Endometrium (tissue), 2 donors: ENCODE results near the gene GIT1.

Experiments used
- FAIRE-seq: peaks from 2 replicates; lab custom pipeline; 2012; peaks lifted over from hg19 to GRCh38; lab: Jason Lieb, UNC
- donor health status: control.
- donor health status: control.

Gene GIT1

DNA sequence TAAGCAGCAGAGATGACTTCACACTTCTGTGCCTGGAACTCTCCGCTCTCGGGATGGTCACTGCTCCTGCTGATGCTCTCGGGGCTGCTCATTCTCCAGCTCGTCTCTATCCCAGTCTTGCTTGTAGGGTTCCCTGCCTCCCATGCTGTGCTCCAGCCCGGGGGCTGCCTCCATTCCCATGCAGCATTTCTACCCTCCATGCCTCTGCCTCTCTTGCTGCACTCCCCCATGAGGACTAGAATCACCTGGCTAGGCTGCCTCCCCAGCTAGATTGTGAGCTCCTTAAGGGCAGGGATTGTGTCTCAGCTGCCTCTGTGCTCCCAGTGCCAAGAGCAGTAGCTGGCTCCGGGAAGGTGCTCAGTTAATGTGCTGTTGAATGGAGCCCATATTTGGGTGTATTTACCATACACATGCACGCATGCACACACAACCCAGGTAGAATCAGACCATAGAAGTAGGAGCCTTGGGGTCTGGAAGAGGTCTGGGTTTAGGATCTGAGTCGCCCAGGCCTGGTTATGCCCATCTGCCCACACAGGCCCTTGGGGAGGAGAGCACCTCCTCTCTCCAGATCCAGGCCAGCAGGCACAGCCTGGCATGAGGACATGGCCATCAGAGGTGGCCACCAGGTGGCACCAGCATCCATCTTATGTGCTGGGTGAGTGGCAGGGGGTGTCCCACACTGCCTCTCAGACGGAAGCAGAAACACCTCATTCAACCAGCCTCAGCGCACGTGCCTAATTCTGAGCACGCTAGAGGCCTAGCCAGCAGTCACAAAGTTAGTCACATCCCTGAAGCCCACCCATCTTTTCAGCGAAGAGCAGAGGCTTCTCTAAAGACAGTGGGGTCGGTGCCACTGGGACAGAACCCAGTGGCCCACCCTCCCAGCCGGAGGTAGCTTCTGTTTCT lies 9.3 kb downstream of the GIT1 start:
- no peak for FAIRE-seq

DNA sequence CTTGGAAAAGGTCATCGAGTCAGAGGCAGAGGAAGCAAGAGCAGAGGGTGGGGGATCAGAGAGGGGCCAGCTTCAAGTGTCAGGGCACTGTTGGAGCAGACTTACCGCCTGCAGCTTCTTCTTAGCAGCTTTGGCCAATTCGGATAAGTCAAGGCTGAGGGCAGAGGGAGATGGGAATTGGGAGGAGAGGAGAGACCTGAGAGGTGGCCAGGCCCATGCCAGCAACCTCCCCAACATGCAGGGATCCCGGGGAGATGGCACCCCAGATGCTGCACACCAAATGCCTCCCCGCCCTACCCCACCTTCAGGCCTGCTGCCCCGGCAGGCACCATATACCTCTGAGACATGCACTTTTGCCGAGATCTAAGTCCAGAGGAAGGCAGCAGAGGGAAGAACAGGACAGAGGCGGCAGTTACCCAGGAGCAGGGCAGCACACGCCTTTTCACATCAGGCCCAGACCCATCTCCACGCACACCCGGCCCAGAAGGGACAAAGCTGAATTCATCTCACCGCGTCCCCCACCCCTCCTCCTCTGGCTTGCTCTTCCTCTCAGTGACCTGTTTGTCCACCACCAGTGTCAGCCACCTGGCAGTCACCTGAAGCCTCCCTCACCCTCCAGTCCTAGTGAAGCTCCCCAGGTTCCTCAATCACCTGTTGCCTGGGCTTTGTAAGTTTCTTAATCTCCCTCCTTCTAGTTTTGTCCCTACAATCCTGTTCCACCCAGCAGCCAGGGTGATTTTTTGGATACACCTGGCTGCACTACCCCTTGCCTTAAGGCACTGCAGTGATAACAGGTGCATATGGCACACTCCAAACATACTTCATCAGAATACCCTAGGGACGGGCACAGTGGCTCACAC lies 10.6 kb downstream of the GIT1 start:
- FAIRE-seq: no peak

DNA sequence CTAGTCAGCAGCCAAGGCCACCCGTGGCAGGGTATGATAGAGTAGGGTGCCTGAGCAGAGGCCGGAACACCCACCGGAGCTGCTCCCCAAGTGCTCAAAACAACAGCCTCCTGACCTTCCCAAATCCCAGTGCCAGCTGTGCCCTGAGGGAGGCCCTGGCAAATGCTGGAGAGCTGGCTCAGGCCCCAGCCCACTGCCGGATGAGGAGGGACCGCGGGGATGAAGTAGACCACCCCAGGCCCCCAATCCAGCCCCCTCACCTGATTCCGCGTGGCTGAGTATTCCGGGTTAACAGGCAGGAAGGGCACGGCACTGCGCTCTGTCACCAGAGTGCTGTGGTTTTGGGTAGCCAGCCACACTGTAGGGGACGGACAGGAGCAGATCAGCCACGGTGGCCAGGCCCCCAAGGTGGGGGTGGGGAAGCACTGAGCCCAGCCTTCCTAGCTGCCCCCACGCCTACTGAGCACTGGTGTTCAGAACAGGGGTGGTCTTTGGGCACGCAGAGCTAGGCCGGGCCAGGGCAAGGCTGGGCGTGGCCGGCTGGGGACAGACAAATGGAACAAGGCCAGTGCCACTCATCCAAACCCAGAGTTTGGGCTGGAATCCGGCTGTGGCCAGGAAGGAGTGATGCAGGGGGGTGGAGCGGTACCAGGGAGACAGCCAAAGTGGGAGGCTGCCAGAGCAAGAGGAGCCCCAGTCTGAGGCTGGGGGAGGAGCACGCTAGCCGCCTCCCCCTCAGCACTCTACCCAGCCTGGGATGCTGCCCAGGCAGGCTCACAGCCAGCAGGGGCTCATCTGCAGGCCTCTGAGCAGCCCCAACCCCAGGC lies 11.8 kb downstream of the GIT1 start:
- FAIRE-seq: no peak

- no peak for FAIRE-seq
Measured at GRCh38 chr17:29577001-29577370, 12.5 kb downstream of the GIT1 start.

DNA sequence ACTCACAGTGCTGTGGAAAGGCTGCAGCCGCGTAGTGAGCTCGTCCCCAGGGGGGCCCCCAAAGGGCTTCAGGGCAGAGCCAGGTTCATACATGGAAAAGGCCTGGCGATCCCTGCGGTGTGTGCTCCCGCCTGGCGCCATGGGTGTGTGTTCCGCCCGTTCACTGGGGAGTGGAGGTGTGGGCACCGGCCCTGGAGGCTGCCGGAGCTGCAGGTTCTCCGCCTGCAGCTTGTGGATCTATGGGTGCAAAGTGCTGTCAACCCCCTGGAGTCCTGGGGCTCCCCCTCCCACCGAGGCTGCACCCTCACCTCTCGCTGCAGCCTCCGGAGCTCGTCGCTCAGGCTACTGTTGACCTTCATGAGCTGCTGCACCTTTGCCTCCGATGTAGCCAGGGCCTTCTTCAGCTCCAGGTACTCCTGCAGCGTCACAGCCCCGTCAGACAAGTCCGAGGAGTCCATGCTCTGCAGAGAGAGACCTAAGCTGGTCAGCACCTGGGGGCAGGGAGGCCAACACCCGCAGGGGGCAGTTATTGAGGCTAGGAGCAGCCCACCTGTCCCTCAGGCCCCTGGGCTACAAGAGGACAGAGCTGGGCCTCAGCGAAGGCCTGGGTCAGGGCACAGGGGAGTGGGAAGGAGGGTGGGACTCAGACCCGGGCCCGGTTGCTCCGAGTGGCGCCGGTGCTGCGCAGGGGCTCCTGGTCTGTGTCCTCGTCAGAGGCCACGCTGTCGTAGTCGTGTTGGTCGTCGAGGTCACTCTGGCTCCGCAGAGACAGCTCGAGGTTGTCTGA lies 13.0 kb downstream of the GIT1 start:
- no peak for FAIRE-seq

DNA sequence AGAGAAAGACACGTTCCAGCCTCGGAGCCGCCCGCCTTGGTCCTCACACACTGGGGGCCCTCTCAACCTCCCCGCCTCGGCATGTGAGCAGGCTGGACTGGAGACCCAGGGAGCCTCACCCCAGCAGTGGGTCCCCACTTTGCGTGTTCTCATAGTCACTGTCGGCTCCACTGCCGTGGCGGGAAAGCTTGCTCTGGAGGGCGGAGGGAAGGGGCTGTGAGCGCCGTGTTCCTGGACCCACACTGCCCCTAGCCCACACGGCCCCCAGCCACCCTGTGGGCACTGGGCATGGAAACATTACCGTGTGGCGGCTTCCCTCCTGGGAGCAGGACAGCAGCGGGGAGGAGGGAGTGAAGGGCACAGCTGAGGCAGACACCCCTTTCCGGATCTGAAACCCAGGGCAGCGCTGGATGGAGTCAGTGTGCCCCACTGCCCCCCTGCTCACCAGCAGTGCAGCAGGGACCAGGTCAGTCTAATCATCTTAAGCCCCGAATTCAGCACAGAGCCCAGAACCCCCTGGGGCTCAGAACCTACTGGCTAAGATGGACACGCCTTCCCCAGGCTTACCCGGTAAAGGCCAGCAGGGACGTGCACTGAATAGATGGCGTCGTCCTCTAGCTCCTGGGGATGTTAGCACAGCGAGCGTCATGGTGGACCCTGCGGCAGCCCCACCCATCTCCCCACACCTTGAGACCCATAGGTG lies 13.8 kb downstream of the GIT1 start:
- no peak for FAIRE-seq

- no peak for FAIRE-seq
Measured at GRCh38 chr17:29574732-29575510, 14.5 kb downstream of the GIT1 start.

DNA sequence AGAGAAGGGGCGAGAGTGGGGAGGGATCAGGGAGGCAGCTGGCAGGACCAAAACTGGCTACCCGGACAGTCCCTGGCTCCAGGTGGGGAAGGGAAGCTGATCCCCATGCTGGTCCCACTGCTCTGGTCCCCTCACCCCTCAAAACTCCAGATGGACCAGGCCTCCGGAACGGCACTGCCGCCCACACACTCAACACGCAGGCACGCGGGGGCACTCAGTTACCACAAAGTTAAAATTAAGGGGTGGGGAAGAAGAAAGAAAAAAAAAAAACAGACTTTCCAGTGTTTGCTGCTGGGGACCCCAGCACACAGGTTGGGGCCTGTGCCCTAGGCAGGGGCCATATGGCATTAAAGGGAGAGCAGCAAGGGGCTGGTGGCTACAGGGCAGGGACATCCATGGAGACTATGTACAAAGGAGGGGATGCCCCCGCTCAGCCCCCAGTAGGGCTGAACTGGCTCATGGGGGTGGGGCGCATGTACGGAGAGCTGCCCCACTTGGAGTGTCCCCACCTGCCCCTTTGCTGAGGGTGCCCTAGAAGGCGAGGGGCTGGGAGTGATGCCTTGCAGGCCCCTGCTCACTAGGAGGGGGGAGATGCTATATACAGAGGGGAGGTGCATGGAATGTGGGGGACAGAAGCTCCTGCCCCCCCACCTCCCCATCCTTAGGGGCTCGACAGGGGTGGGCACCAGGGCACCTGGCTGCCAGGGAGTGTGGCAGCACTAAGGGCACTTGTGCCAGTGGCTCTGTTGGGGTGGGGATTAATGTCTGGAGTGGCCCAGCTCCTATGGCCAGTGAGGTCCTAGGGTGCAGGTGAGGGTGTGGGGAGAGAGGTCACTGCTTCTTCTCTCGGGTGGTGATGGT lies 15.3 kb downstream of the GIT1 start:
- no peak for FAIRE-seq

GRCh38 chr17:29573558-29573869 lies 15.9 kb downstream of the GIT1 start:
- no peak for FAIRE-seq

GRCh38 chr17:29572691-29573557 lies 16.5 kb downstream of the GIT1 start:
- no peak for FAIRE-seq

- FAIRE-seq: no peak
Measured at GRCh38 chr17:29571883-29572681, 17.4 kb downstream of the GIT1 start.

DNA sequence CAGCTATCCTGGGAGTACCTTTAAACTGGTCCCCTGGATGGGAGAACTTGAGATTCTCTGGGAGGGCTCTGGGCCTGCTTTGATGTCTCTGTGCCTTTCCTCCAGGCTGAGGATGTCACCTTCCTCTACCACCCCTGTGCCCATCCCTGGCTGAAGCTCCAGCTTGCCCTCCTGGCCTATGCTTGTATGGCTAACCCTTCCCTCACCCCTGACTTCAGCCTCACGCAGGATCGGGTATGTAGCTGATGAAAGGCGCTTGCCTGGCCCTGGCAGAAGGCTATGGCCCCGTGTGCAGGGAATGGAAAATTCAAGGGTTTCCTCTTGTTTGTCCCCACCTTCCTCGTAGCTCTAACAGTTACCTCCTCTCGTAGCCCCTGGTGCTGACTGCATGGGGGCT lies 18.0 kb downstream of the GIT1 start:
- no peak for FAIRE-seq

DNA sequence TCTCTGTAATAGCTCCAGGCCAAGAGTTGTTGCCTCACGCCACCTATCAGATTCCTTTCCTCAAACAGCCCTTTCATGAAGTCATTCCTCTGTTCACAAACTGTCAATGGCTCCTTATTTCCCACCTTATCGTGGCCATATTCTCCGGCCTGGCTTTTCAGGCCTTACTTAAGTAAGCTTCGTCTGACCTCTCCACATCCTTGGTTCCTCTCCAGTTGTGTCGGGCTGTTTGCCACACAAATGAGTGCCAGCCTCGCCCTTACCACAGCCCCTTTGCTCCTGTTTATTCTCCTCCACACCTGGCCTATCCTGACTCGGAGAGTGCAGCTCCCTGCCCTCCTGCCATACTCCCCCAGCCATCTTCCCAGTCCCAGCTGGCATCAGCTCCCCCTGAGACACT lies 18.9 kb downstream of the GIT1 start:
- no peak for FAIRE-seq

- FAIRE-seq: no peak
Measured at GRCh38 chr17:29569245-29569950, 20.1 kb downstream of the GIT1 start.

DNA sequence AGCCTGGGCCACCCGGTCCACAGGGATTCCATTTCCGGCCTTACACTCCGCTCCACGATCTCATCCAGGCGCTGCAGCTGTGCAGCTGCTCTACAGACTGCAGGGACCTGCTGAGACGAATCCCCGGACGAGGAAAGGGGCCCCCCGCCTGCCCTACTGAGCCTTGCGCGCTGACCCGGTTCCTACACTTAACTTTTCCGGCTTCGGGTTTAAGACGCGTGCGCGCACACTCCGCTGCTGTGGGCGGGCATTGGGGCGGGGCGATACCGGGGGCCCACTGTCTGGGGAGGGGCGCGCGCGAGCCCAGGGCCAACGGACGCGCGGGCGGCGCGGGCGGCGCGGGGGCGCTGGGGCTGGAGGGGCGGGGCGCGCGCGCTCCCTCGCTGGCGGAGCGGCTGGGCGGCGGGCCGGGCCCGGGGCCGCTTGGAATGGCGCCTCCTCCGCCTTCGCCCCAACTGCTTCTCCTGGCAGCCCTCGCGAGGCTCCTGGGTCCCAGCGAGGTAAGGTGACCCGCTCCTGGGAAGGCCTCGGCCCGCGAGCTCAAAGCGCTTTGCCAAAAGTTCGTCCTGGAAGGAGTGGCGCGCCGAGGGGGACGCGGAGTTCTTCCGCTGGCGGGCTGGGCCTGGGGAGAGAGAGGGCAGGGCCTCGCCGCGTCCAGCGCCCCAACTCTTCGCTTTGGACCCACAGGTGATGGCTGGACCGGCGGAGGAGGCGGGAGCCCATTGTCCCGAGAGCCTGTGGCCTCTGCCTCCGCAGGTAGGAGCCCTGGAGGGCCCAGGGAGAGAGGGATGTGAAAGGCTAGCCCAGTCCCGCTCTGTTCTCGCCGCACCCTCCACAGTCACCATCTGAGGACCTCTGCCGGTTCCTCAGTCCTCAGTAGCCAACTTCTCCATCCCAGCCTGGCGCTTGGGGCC lies 20.9 kb downstream of the GIT1 start, which contains the start of gene TP53I13:
TSS of gene TP53I13 (plus strand) at position 371 of the 914 bp plus-strand sequence. CDS start at position 429, 58 bp downstream.
- no peak for FAIRE-seq
